Natural killer cell (primary cell): Measurements from ENCODE around the gene ALG11. TPM values are rescaled to one million over a fixed set of nuclear protein-coding genes. Genes with fewer than 3 reads are reported as not detected.

Experiments used
- ATAC-seq, 3 donors: fragments of 150-1000 bp in 2 of 3; fragments of 200-7000 bp in 1 of 3; cut with Tn5 transposase; 1 replicate in 1 of 3; 2 replicates in 2 of 3; pipeline ENCODE4 v1.10.0; 2021; ENCODE audit warnings: mild to moderate bottlenecking in 2 of 3, moderate library complexity in 2 of 3
- DNase-seq, 2 donors: peaks; one replicate each; pipeline versions ENCODE4 v3.0.0 to v3.0.0-alpha.2; 2013 to 2021; ENCODE audit warnings: mixed read lengths in 1 of 2
- H3K27ac ChIP-seq: one replicate; pipeline ENCODE4 v1.5.1; 2013; ENCODE audit warnings: mild to moderate bottlenecking, low read length
- H3K27me3 ChIP-seq: one replicate; pipeline ENCODE4 v1.6.1; 2013; ENCODE audit warnings: low read length; ENCODE audit not compliant: control insufficient read depth, insufficient read depth
- H3K36me3 ChIP-seq: one replicate; pipeline ENCODE4 v1.6.1; 2013; ENCODE audit warnings: low read length; ENCODE audit not compliant: control insufficient read depth, insufficient read depth
- H3K4me1 ChIP-seq: one replicate; pipeline ENCODE4 v1.6.1; 2013; ENCODE audit warnings: low read length; ENCODE audit not compliant: control insufficient read depth, insufficient read depth
- H3K4me3 ChIP-seq: one replicate; pipeline ENCODE4 v1.5.1; 2013; ENCODE audit warnings: low read length
- H3K9me3 ChIP-seq: one replicate; pipeline ENCODE4 v1.6.1; 2013; ENCODE audit warnings: low read length; ENCODE audit not compliant: control insufficient read depth, insufficient read depth
- H3K27ac Mint-ChIP-seq, 2 donors: one replicate each; pipeline ENCODE4 v1.8.0; 2022; ENCODE audit warnings: mild to moderate bottlenecking in 2 of 2, mixed read lengths in 2 of 2, moderate library complexity in 1 of 2
- H3K27me3 Mint-ChIP-seq, 2 donors: one replicate each; pipeline ENCODE4 v1.8.0; 2022; ENCODE audit warnings: low read depth in 2 of 2, mixed read lengths in 2 of 2
- H3K36me3 Mint-ChIP-seq: one replicate; pipeline ENCODE4 v1.8.0; 2022; ENCODE audit warnings: mixed read lengths
- H3K4me1 Mint-ChIP-seq, 2 donors: one replicate each; pipeline ENCODE4 v1.8.0; 2022; ENCODE audit warnings: mixed read lengths in 2 of 2
- H3K4me3 Mint-ChIP-seq: one replicate; pipeline ENCODE4 v1.8.0; 2022; ENCODE audit warnings: mild to moderate bottlenecking, moderate library complexity, mixed read lengths
- H3K9me3 Mint-ChIP-seq, 2 donors: one replicate each; pipeline ENCODE4 v1.8.0; 2022; ENCODE audit warnings: mixed read lengths in 2 of 2
- CTCF ChIP-seq: fragments of 200-600 bp; IDR thresholded peaks from one replicate; pipeline ENCODE4 v1.8.0; 2022; ENCODE audit warnings: antibody characterized with exemption
- WGBS: methylation state at CpG from one replicate; pipeline ENCODE4 v1.1.7; 2013; ENCODE audit warnings: missing lambda C conversion rate; ENCODE audit not compliant: insufficient coverage; 5-methylcytosine and 5-hydroxymethylcytosine counted together
- intact Hi-C: fragments of 100-400 bp; cut with micrococcal nuclease; formaldehyde crosslinking; loops from one replicate; pipeline ENCODE4 v1.14.2; 2022
- total RNA-seq, 4 donors: library from RNA; stranded (reverse); fragments of 120-200 nt in 1 of 4; gene quantifications; one replicate each; pipeline versions ENCODE4 v1.2.3 to v1.2.4, GENCODE V29; 2013 to 2022

The ALG11 gene
- total RNA-seq, 3 donors from 2014 or later (not counting 1 experiment from before 2014, with no cell fraction given): 30.8 to 35.8 (median 35.2) TPM

- ATAC-seq (peak; percentile 65 to 92 (median 87)), DNase-seq (peak in 1 of 2 donors; percentile 64)
- no peaks in the 10 kb centered on the region for H3K27me3 ChIP-seq
- H3K9me3 ChIP-seq: no peaks in the 10 kb centered on the region
- no peaks in the 10 kb centered on the region for H3K36me3 Mint-ChIP-seq
- H3K4me1 Mint-ChIP-seq: no peaks in the 10 kb centered on the region
- intact Hi-C loops: loop anchor here (1.0 kb wide), 3 partner anchors 126 to 449 kb away; partner anchors contain the start of gene VPS36
- H3K4me3 ChIP-seq: no peak overlapping the region
- no peaks in the 10 kb centered on the region for H3K9me3 Mint-ChIP-seq
- no peak overlapping the region for H3K4me3 Mint-ChIP-seq
- peaks cover 16 to 44% of the 10 kb centered on the region in 2 donors for H3K27me3 Mint-ChIP-seq
- no peaks in the 10 kb centered on the region for H3K4me1 ChIP-seq
- TF ChIP-seq CTCF: peak; percentile 72
- no peak overlapping the region for H3K27ac ChIP-seq
- WGBS: 57% methylated on average over 3 of the region's 3 CpGs
- no peaks in the 10 kb centered on the region for H3K36me3 ChIP-seq
- no peak overlapping the region for H3K27ac Mint-ChIP-seq
Observed at GRCh38 chr13:52001120-52001731, 11.0 kb upstream of the ALG11 start.

- H3K27me3 ChIP-seq: no peaks in the 10 kb centered on the region
- no peak overlapping the region for H3K27ac ChIP-seq
- no peak for DNase-seq
- H3K4me3 Mint-ChIP-seq: no peak overlapping the region
- H3K4me1 ChIP-seq: no peaks in the 10 kb centered on the region
- H3K27me3 Mint-ChIP-seq: peaks cover 24 to 45% of the 10 kb centered on the region in 2 donors
- H3K4me1 Mint-ChIP-seq: no peaks in the 10 kb centered on the region
- no peaks in the 10 kb centered on the region for H3K36me3 ChIP-seq
- no peaks in the 10 kb centered on the region for H3K9me3 Mint-ChIP-seq
- H3K9me3 ChIP-seq: no peaks in the 10 kb centered on the region
- 85% methylated on average over 3 of the region's 4 CpGs for WGBS
- H3K4me3 ChIP-seq: no peak overlapping the region
- H3K36me3 Mint-ChIP-seq: no peaks in the 10 kb centered on the region
- no peak for TF ChIP-seq CTCF
- intact Hi-C loops: no loop called here
- no peak overlapping the region for H3K27ac Mint-ChIP-seq
- no peak for ATAC-seq
Observed at GRCh38 chr13:52002361-52002760, 9.8 kb upstream of the ALG11 start.

- Mint-ChIP-seq H3K27ac (no peak overlapping the region), H3K36me3 (no peaks in the 10 kb centered on the region)
- intact Hi-C loops: no loop called here
Observed at GRCh38 chr13:52003541-52003940, 8.7 kb upstream of the ALG11 start.

More at GRCh38 chr13:52003541-52003940, 8.7 kb upstream of the ALG11 start:
- H3K4me3 Mint-ChIP-seq: no peak overlapping the region
- H3K36me3 ChIP-seq: no peaks in the 10 kb centered on the region
- 89% methylated on average over 4 of the region's 4 CpGs for WGBS
- ATAC-seq (no peak), DNase-seq (no peak)
- no peaks in the 10 kb centered on the region for H3K9me3 Mint-ChIP-seq
- no peak overlapping the region for H3K4me3 ChIP-seq
- H3K4me1 ChIP-seq: no peaks in the 10 kb centered on the region
- no peaks in the 10 kb centered on the region for H3K9me3 ChIP-seq
- H3K4me1 Mint-ChIP-seq: no peaks in the 10 kb centered on the region
- no peaks in the 10 kb centered on the region for H3K27me3 ChIP-seq
- no peak for TF ChIP-seq CTCF
- H3K27me3 Mint-ChIP-seq: peaks cover 27 to 37% of the 10 kb centered on the region in 2 donors
- H3K27ac ChIP-seq: no peak overlapping the region
